HCT116 (cell line): ENCODE measurements around the gene SLC31A1. TPM values are rescaled to one million over a fixed set of nuclear protein-coding genes. Genes with fewer than 3 reads are reported as not detected.

Experiments
- ATAC-seq: fragments of 200-7000 bp; cut with Tn5 transposase; 2 replicates; pipeline ENCODE4 v1.9.1; 2020; ENCODE audit warnings: mild to moderate bottlenecking, moderate library complexity
- BruUV-seq: library from RNA; stranded (reverse); fragments of 400-500 nt; replicated peaks from 2 replicates; lab custom pipeline; 2021; lab: Mats Ljungman, UMichigan
- CTCF ChIA-PET: fragments of 300-600 bp; sonication (Branson Sonifier 250); formaldehyde crosslinking; loops from one replicate; lab custom pipeline; 2021; ENCODE audit warnings: antibody characterized with exemption; lab: Charles Lee
- POLR2A ChIA-PET: fragments of 300-600, 350-600 bp; sonication (Branson Sonifier 250); formaldehyde crosslinking; loops from one replicate; lab custom pipeline; 2021; ENCODE audit warnings: antibody characterized with exemption; lab: Charles Lee
- RAD21 ChIA-PET, 2 experiments: fragments of 300-600 bp; sonication (Branson Sonifier 250); formaldehyde crosslinking; loops; one replicate each; lab custom pipeline; 2023; ENCODE audit warnings: low total read pairs in 2 of 2; ENCODE audit not compliant: uncharacterized antibody in 2 of 2, unreplicated experiment in 2 of 2, low non-redundant PET in 1 of 2; lab: Charles Lee
- DNase-seq: peaks from one replicate; pipeline ENCODE4 v3.0.0-alpha.2; 2010; ENCODE audit warnings: low read depth, low spot score
- H2AFZ ChIP-seq: fragments of 200-600 bp; shearing (Covaris generic), sonication (generic); 2 replicates; pipeline ENCODE4 v1.6.1; 2017; ENCODE audit warnings: low read depth, mixed run types, mixed read lengths, antibody characterized with exemption, low read length; ENCODE audit not compliant: poor library complexity, severe bottlenecking
- H3K27ac ChIP-seq: 2 replicates; pipeline ENCODE4 v1.5.1; 2012; ENCODE audit warnings: low read depth, low read length
- H3K27me3 ChIP-seq: fragments of 200-600 bp; sonication (generic); 2 replicates; pipeline ENCODE4 v1.6.1; 2016; ENCODE audit warnings: mixed run types, low read length, mixed read lengths; ENCODE audit not compliant: insufficient read depth
- H3K36me3 ChIP-seq, 2 experiments: fragments of 200-500 bp in 1 of 2; fragments of 200-600 bp in 1 of 2; sonication (Bioruptor generic) in 1 of 2; sonication (generic) in 1 of 2; 2 replicates each; pipeline versions ENCODE4 v1.5.1 to v1.6.1; 2014 to 2016; ENCODE audit warnings: low read length in 2 of 2, inconsistent platforms in 1 of 2, mixed read lengths in 1 of 2, mixed run types in 1 of 2; ENCODE audit not compliant: insufficient read depth in 2 of 2, control insufficient read depth in 1 of 2
- H3K4me1 ChIP-seq, 2 experiments: fragments of 200-600 bp in 1 of 2; sonication (generic) in 1 of 2; 2 replicates each; pipeline versions ENCODE4 v1.5.1 to v1.6.1; 2012 to 2017; ENCODE audit warnings: low read length in 2 of 2, inconsistent platforms in 1 of 2, mild to moderate bottlenecking in 1 of 2, mixed read lengths in 1 of 2, mixed run types in 1 of 2, moderate library complexity in 1 of 2; ENCODE audit not compliant: insufficient read depth in 2 of 2, control insufficient read depth in 1 of 2
- H3K4me2 ChIP-seq: fragments of 200-600 bp; sonication (generic); 2 replicates; pipeline ENCODE4 v1.6.1; 2017; ENCODE audit warnings: mixed run types, low read length, mixed read lengths
- H3K4me3 ChIP-seq, 2 experiments: fragments of 200-600 bp in 1 of 2; sonication (generic) in 1 of 2; replicated peaks in 1 of 2; 2 replicates each; pipeline ENCODE4 v1.5.1; 2011 to 2016; ENCODE audit warnings: low read length in 2 of 2, control low read depth in 1 of 2, low read depth in 1 of 2, mild to moderate bottlenecking in 1 of 2, mixed read lengths in 1 of 2, mixed run types in 1 of 2
- H3K79me2 ChIP-seq: fragments of 200-600 bp; sonication (generic); 2 replicates; pipeline ENCODE4 v1.6.1; 2017; ENCODE audit warnings: mild to moderate bottlenecking, mixed run types, low read length, moderate library complexity, mixed read lengths; ENCODE audit not compliant: insufficient read depth
- H3K9ac ChIP-seq: fragments of 200-600 bp; sonication (generic); 2 replicates; pipeline ENCODE4 v1.6.1; 2016; ENCODE audit warnings: low read length, mixed read lengths
- H3K9me2 ChIP-seq: fragments of 200-600 bp; sonication (generic), shearing (Covaris generic); 2 replicates; pipeline ENCODE4 v1.6.1; 2017; ENCODE audit warnings: mixed run types, mild to moderate bottlenecking, moderate library complexity; ENCODE audit not compliant: insufficient read depth
- H3K9me3 ChIP-seq, 2 experiments: fragments of 200-500 bp in 1 of 2; fragments of 200-600 bp in 1 of 2; sonication (Bioruptor generic) in 1 of 2; sonication (generic) in 1 of 2; 2 replicates each; pipeline ENCODE4 v1.6.1; 2014 to 2017; ENCODE audit warnings: low read length in 2 of 2, mixed read lengths in 2 of 2, inconsistent platforms in 1 of 2, low read depth in 1 of 2, mild to moderate bottlenecking in 1 of 2, mixed run types in 1 of 2, moderate library complexity in 1 of 2; ENCODE audit not compliant: control insufficient read depth in 1 of 2, insufficient read depth in 1 of 2
- H4K20me1 ChIP-seq: fragments of 200-600 bp; sonication (generic), shearing (Covaris generic); 2 replicates; pipeline ENCODE4 v1.6.1; 2017; ENCODE audit warnings: mixed run types, mild to moderate bottlenecking, moderate library complexity; ENCODE audit not compliant: insufficient read depth
- CEBPB ChIP-seq: IDR thresholded peaks from 2 replicates; pipeline ENCODE4 v1.6.1; 2012; ENCODE audit warnings: low read depth
- EGR1 ChIP-seq: IDR thresholded peaks from 2 replicates; pipeline ENCODE4 v1.6.1; 2012; ENCODE audit warnings: low read depth
- ELF1 ChIP-seq: IDR thresholded peaks from 2 replicates; pipeline ENCODE4 v1.6.1; 2012; ENCODE audit warnings: low read depth, borderline replicate concordance
- JUND ChIP-seq: IDR thresholded peaks from 2 replicates; pipeline ENCODE4 v1.6.1; 2012
- RAD21 ChIP-seq: IDR thresholded peaks from 2 replicates; pipeline ENCODE4 v1.6.1; 2012; ENCODE audit warnings: low read depth, mild to moderate bottlenecking
- REST ChIP-seq: IDR thresholded peaks from 2 replicates; pipeline ENCODE4 v1.6.1; 2012; ENCODE audit warnings: low read depth
- SP1 ChIP-seq: IDR thresholded peaks from 2 replicates; pipeline ENCODE4 v1.6.1; 2012; ENCODE audit warnings: low read depth
- YY1 ChIP-seq: IDR thresholded peaks from 2 replicates; pipeline ENCODE4 v1.6.1; 2011; ENCODE audit warnings: low read length, low read depth, moderate library complexity, mild to moderate bottlenecking; ENCODE audit not compliant: insufficient replicate concordance; ENCODE audit errors: extremely low read depth
- ZFX ChIP-seq: fragments of 450-650 bp; IDR thresholded peaks from 2 replicates; pipeline ENCODE4 v1.6.1; 2017
- intact Hi-C: fragments of 100-400 bp; cut with micrococcal nuclease; formaldehyde crosslinking; loops from 2 replicates; pipeline ENCODE4 v1.10.0; 2022
- total RNA-seq: library from RNA; stranded (reverse); gene quantifications from one replicate; pipeline ENCODE4 v1.2.1, GENCODE V29; 2021; ENCODE audit not compliant: unreplicated experiment
- TF ChIP-seq, protein P1 (sequence below), 3 experiments: fragments of 200-600 bp in 1 of 3; sonication (generic) in 1 of 3; IDR thresholded peaks in 2 of 3; conservative IDR thresholded peaks in 1 of 3; 2 replicates each; pipeline ENCODE4 v1.5.1; 2012 to 2017; ENCODE audit warnings: low read depth in 2 of 3, low read length in 2 of 3, antibody characterized with exemption in 1 of 3, borderline replicate concordance in 1 of 3, control low read depth in 1 of 3, mild to moderate bottlenecking in 1 of 3, mixed read lengths in 1 of 3, mixed run types in 1 of 3, moderate library complexity in 1 of 3; ENCODE audit not compliant: insufficient read depth in 1 of 3
- TF ChIP-seq, protein P2 (sequence below): IDR thresholded peaks from 2 replicates; pipeline ENCODE4 v1.6.1; 2011; ENCODE audit warnings: mild to moderate bottlenecking, low read length, moderate library complexity; ENCODE audit not compliant: insufficient replicate concordance; ENCODE audit errors: extremely low read depth
- TF ChIP-seq, protein P3 (sequence below): IDR thresholded peaks from 2 replicates; pipeline ENCODE4 v1.6.1; 2012

SLC31A1 gene
- total RNA-seq, 1 experiment from 2014 or later, result 24.4 TPM

GRCh38 chr9:113199683-113200329 is 21.5 kb upstream of the SLC31A1 start:
- POLR2A ChIA-PET, result no interaction called here
- no peak for ATAC-seq
- DNase-seq, result no peak
- TF ChIP-seq REST (no peak), RAD21 (no peak), EGR1 (no peak), ELF1 (no peak), CEBPB (no peak), SP1 (no peak), JUND (no peak), ZFX (no peak), YY1 (no peak)
- TF ChIP-seq, protein P1, sequence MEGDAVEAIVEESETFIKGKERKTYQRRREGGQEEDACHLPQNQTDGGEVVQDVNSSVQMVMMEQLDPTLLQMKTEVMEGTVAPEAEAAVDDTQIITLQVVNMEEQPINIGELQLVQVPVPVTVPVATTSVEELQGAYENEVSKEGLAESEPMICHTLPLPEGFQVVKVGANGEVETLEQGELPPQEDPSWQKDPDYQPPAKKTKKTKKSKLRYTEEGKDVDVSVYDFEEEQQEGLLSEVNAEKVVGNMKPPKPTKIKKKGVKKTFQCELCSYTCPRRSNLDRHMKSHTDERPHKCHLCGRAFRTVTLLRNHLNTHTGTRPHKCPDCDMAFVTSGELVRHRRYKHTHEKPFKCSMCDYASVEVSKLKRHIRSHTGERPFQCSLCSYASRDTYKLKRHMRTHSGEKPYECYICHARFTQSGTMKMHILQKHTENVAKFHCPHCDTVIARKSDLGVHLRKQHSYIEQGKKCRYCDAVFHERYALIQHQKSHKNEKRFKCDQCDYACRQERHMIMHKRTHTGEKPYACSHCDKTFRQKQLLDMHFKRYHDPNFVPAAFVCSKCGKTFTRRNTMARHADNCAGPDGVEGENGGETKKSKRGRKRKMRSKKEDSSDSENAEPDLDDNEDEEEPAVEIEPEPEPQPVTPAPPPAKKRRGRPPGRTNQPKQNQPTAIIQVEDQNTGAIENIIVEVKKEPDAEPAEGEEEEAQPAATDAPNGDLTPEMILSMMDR (IDR thresholded peaks at IDR 0.05 in 2 of 3, conservative IDR thresholded peaks at IDR 0.05 in 1 of 3; ENCODE audit: borderline replicate concordance in 1 of 3, insufficient read depth in 1 of 3, low read depth in 2 of 3, low read length in 2 of 3), result no peak
- TF ChIP-seq, protein P2, sequence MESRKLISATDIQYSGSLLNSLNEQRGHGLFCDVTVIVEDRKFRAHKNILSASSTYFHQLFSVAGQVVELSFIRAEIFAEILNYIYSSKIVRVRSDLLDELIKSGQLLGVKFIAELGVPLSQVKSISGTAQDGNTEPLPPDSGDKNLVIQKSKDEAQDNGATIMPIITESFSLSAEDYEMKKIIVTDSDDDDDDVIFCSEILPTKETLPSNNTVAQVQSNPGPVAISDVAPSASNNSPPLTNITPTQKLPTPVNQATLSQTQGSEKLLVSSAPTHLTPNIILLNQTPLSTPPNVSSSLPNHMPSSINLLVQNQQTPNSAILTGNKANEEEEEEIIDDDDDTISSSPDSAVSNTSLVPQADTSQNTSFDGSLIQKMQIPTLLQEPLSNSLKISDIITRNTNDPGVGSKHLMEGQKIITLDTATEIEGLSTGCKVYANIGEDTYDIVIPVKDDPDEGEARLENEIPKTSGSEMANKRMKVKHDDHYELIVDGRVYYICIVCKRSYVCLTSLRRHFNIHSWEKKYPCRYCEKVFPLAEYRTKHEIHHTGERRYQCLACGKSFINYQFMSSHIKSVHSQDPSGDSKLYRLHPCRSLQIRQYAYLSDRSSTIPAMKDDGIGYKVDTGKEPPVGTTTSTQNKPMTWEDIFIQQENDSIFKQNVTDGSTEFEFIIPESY, result no peak
- TF ChIP-seq, protein P3, sequence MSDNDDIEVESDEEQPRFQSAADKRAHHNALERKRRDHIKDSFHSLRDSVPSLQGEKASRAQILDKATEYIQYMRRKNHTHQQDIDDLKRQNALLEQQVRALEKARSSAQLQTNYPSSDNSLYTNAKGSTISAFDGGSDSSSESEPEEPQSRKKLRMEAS, result no peak
- intact Hi-C loops, result no loop called here
- Histone ChIP-seq H3K4me3 (no peak overlapping the region), H3K4me1 (no peaks in the 10 kb centered on the region), H3K79me2 (no peaks in the 10 kb centered on the region), H4K20me1 (no peaks in the 10 kb centered on the region), H3K9ac (no peak overlapping the region), H3K27me3 (no peaks in the 10 kb centered on the region), H3K27ac (no peak overlapping the region), H2AFZ (no peak overlapping the region), H3K9me2 (no peaks in the 10 kb centered on the region), H3K9me3 (no peaks in the 10 kb centered on the region), H3K36me3 (peaks cover 0 to 23% of the 10 kb centered on the region in 2 experiments; a peak in 2 of 4 replicates), H3K4me2 (no peak overlapping the region)
- CTCF ChIA-PET, result no interaction called here
- RAD21 ChIA-PET, result no interaction called here
- no TSS peak for BruUV-seq
